AG09309 (cell line): ENCODE results near the gene GALNT8.

Source experiments
- DNase-seq: peaks from one replicate; pipeline ENCODE4 v3.0.0-alpha.2; 2010; ENCODE audit warnings: low read depth
- H3K4me3 ChIP-seq: 2 replicates; pipeline ENCODE4 v1.5.1; 2011; ENCODE audit warnings: mild to moderate bottlenecking, low read depth, low read length, moderate library complexity; ENCODE audit not compliant: control insufficient read depth
- CTCF ChIP-seq: IDR thresholded peaks from 2 replicates; pipeline ENCODE4 v1.5.1; 2011; ENCODE audit warnings: mild to moderate bottlenecking, low read depth, low read length, inconsistent platforms; ENCODE audit not compliant: insufficient read depth, control insufficient read depth; ENCODE audit errors: missing control alignments

Gene GALNT8

GRCh38 chr12:4806439-4807115 is 86.4 kb downstream of the GALNT8 start:
- TF ChIP-seq CTCF, result no peak
- no peak for DNase-seq

GRCh38 chr12:4807116-4807783 is 87.0 kb downstream of the GALNT8 start:
- H3K4me3 ChIP-seq, result no peak overlapping the region
- TF ChIP-seq CTCF, result no peak
- no peak for DNase-seq

More at GRCh38 chr12:4806439-4807115, 86.4 kb downstream of the GALNT8 start:
- H3K4me3 ChIP-seq, result no peak overlapping the region

GRCh38 chr12:4807813-4808212 is 87.6 kb downstream of the GALNT8 start:
- no peak for DNase-seq
- H3K4me3 ChIP-seq, result no peak overlapping the region
- TF ChIP-seq CTCF, result no peak

GRCh38 chr12:4809013-4809448 is 88.8 kb downstream of the GALNT8 start:
- no peak overlapping the region for H3K4me3 ChIP-seq
- no peak for TF ChIP-seq CTCF
- DNase-seq, result no peak

GRCh38 chr12:4809449-4810218 is 89.4 kb downstream of the GALNT8 start:
- H3K4me3 ChIP-seq, result no peak overlapping the region
- no peak for DNase-seq
- no peak for TF ChIP-seq CTCF

- no peak for DNase-seq
- no peak for TF ChIP-seq CTCF
- H3K4me3 ChIP-seq, result no peak overlapping the region
Measured at GRCh38 chr12:4810219-4810671, 90.0 kb downstream of the GALNT8 start.
